ENCODE results near the gene CCNT1. TPM values are rescaled to one million over a fixed set of nuclear protein-coding genes. Genes with fewer than 3 reads are reported as not detected.

CCNT1 gene
- total RNA-seq, 1 experiment from 2014 or later: 50.8 TPM

DNA sequence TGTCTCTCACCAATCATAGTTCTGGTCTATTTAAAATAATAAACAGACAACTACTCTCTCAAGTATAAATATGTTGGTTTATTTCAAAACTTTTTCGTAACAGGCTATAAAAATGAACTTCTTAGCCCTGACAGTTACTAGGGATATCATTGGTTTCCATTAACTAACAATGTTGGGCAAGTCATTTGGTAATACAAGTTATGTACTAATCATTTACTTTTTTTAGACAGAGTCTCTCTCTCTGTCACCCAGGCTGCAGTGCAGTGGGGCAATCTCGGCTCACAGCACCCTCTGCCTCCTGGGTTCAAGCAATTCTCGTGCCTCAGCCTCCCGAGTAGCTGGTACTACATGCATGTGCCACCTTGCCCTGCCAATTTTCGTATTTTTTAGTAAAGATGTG lies 19.9 kb downstream of the CCNT1 start:
- Histone ChIP-seq H3K9me3 (ENCODE audit: insufficient read depth, low read depth) (no peaks in the 10 kb centered on the region; the same call in 1 of the 2 replicates), H4K20me1 (ENCODE audit: insufficient read depth) (peaks cover 25% of the 10 kb centered on the region), H3K4me2 (no peak overlapping the region), H3K9me2 (ENCODE audit: insufficient read depth) (no peaks in the 10 kb centered on the region), H3F3A (ENCODE audit: insufficient read depth, low read depth) (peaks cover 21% of the 10 kb centered on the region; the same call in 1 of the 2 replicates), H2AFZ (no peak overlapping the region), H3K27ac (no peak overlapping the region), H3K4me3 (no peak overlapping the region), H3K36me3 (ENCODE audit: low read depth) (peaks cover 39% of the 10 kb centered on the region), H3K27me3 (ENCODE audit: insufficient read depth, low read depth) (no peaks in the 10 kb centered on the region), H3K4me1 (replicated peaks; ENCODE audit: insufficient read depth) (no peaks in the 10 kb centered on the region), H3K79me2 (ENCODE audit: low read depth) (peaks cover 6% of the 10 kb centered on the region; the same call in 1 of the 2 replicates)
- CTCF ChIA-PET: no interaction called here
- TF ChIP-seq CTCF (conservative IDR thresholded peaks at IDR 0.05) (no peak), EZH2 (IDR thresholded peaks at IDR 0.05; ENCODE audit: low read depth) (no peak)
- POLR2A ChIA-PET (ENCODE audit: unreplicated experiment): no interaction called here
- no TSS peak for BruUV-seq (replicated peaks)
- DNase-seq: no peak
- intact Hi-C loops (cut with micrococcal nuclease; ENCODE audit: unreplicated experiment): no loop called here

DNA sequence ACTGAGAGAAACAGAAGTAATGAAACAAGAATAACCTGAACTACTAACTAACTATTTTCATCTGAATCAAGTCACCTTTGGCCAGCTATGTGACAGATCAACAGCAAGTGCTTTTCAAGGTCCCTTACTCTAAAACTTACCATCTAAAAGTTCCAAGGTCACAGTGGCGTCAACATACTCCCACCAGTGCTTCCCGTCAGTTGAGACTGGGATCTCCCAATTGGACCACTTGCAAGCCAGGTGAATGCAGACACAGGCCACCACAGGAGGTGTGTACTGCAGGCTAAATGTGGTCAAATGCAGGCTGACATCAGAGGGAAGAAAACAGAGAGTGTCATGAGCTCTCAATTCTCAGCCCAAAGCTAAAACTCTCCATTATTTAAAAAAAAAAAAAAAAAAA lies 20.6 kb downstream of the CCNT1 start:
- ChIA-PET CTCF (no interaction called here), POLR2A (ENCODE audit: unreplicated experiment) (no interaction called here)
- BruUV-seq (replicated peaks): no TSS peak
- no peak for DNase-seq
- Histone ChIP-seq H3K27ac (no peak overlapping the region), H3K36me3 (ENCODE audit: low read depth) (peaks cover 45% of the 10 kb centered on the region), H4K20me1 (ENCODE audit: insufficient read depth) (peaks cover 25% of the 10 kb centered on the region), H3K4me3 (no peak overlapping the region), H3K27me3 (ENCODE audit: insufficient read depth, low read depth) (no peaks in the 10 kb centered on the region), H3K79me2 (ENCODE audit: low read depth) (peaks cover 5% of the 10 kb centered on the region; the same call in 1 of the 2 replicates), H3F3A (ENCODE audit: insufficient read depth, low read depth) (peaks cover 17% of the 10 kb centered on the region; the same call in 1 of the 2 replicates), H3K9me3 (ENCODE audit: insufficient read depth, low read depth) (no peaks in the 10 kb centered on the region; the same call in 1 of the 2 replicates), H3K4me2 (no peak overlapping the region), H3K9me2 (ENCODE audit: insufficient read depth) (no peaks in the 10 kb centered on the region), H2AFZ (no peak overlapping the region), H3K4me1 (replicated peaks; ENCODE audit: insufficient read depth) (no peaks in the 10 kb centered on the region)
- intact Hi-C loops (cut with micrococcal nuclease; ENCODE audit: unreplicated experiment): no loop called here
- TF ChIP-seq CTCF (conservative IDR thresholded peaks at IDR 0.05) (no peak), EZH2 (IDR thresholded peaks at IDR 0.05; ENCODE audit: low read depth) (no peak)

- CTCF ChIA-PET: no interaction called here
- Histone ChIP-seq H3K27ac (no peak overlapping the region), H3K36me3 (ENCODE audit: low read depth) (peaks cover 40% of the 10 kb centered on the region), H3K9me3 (ENCODE audit: insufficient read depth, low read depth) (no peaks in the 10 kb centered on the region), H2AFZ (no peak overlapping the region), H3K27me3 (ENCODE audit: insufficient read depth, low read depth) (no peaks in the 10 kb centered on the region), H4K20me1 (ENCODE audit: insufficient read depth) (peaks cover 22% of the 10 kb centered on the region), H3K9me2 (ENCODE audit: insufficient read depth) (no peaks in the 10 kb centered on the region), H3K79me2 (ENCODE audit: low read depth) (no peaks in the 10 kb centered on the region; the same call in 1 of the 2 replicates), H3F3A (ENCODE audit: insufficient read depth, low read depth) (peaks cover 14% of the 10 kb centered on the region; the same call in 1 of the 2 replicates), H3K4me3 (no peak overlapping the region), H3K4me2 (no peak overlapping the region), H3K4me1 (replicated peaks; ENCODE audit: insufficient read depth) (no peaks in the 10 kb centered on the region)
- no peak for DNase-seq
- intact Hi-C loops (cut with micrococcal nuclease; ENCODE audit: unreplicated experiment): no loop called here
- no TSS peak for BruUV-seq (replicated peaks)
- TF ChIP-seq CTCF (conservative IDR thresholded peaks at IDR 0.05) (no peak), EZH2 (IDR thresholded peaks at IDR 0.05; ENCODE audit: low read depth) (no peak)
- POLR2A ChIA-PET (ENCODE audit: unreplicated experiment): no interaction called here
Observed at GRCh38 chr12:48694038-48694437, 22.5 kb downstream of the CCNT1 start.
